IPS-18c (cell line): Measurements from ENCODE around the gene NCS1.

Experiments used
- H3K4me3 ChIP-seq: 2 replicates; pipeline ENCODE4 v1.7.0; 2013; ENCODE audit warnings: low read depth, mild to moderate bottlenecking, low read length, moderate library complexity; ENCODE audit not compliant: insufficient read depth
- H3K9me3 ChIP-seq: one replicate; pipeline ENCODE4 v1.6.1; 2013; ENCODE audit warnings: mild to moderate bottlenecking, low read length, moderate library complexity; ENCODE audit not compliant: control insufficient read depth, insufficient read depth

Gene NCS1

DNA sequence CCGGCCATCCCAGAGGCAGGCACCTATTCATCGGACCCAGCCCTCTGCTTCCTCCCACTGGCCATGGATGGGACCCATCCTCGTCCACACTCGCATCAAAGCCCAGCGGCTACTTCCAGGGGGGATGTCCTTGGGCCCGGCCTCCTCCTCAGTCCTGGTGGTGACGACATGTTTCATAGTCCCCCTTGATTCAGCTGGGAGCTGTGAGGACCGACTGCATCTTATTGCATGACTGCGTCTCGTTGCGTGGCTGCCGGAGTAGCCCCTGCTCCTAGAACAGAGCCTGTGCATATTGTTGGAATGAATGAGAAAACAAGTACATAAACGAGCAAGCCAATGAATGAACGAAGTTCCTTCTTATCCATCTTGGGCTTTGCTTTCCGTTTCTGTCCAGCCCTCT lies 12.8 kb downstream of the NCS1 start:
- no peak overlapping the region for H3K4me3 ChIP-seq
- H3K9me3 ChIP-seq, result no peaks in the 10 kb centered on the region

DNA sequence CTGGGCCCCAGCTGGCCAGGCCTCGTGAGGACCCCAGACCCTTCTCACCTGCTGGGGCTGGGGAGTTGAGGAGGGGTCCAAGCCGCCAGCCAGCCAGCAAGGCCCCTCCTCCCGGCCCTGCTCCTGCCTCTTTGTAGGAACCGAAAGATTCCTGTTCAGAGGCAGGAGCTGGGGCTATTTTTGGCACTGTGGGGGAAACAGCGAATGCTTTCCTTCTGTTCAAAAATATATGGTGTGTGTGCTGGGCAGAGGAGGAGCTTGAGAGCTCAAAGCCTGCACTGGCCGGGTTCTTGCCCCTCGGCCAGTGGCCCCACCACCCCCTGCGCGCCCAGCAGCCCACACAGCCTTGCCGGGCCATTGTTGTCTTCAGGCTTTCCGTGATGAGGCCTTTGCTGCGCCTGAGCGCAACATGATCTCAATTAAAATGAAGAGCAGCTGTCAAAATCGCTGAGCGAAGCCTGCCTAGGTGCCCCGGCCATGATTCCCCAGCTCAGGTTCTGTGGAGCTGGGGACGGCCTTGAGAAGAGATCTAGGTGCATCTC lies 13.4 kb downstream of the NCS1 start:
- Histone ChIP-seq H3K9me3 (no peaks in the 10 kb centered on the region), H3K4me3 (no peak overlapping the region)

DNA sequence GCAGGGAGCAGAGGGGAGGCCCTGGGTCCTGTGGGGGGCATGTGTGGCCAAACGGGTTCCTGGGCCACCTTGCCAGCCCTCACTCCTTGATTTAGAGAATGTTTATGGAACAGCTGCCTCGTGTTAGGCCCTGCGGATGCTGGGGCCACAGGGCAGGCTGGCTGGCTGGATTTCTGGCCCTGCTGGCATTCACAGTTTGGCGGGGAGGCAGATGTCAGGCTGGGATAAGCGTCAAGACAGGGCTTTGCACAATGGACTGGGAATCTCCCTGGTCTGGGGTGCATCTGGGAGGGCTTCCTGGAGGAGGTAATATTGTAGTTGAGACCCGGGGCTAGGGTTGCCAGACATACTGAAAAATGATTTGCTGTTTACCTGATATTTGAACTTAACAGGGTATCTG lies 13.8 kb downstream of the NCS1 start:
- no peak overlapping the region for H3K4me3 ChIP-seq
- H3K9me3 ChIP-seq, result no peaks in the 10 kb centered on the region

DNA sequence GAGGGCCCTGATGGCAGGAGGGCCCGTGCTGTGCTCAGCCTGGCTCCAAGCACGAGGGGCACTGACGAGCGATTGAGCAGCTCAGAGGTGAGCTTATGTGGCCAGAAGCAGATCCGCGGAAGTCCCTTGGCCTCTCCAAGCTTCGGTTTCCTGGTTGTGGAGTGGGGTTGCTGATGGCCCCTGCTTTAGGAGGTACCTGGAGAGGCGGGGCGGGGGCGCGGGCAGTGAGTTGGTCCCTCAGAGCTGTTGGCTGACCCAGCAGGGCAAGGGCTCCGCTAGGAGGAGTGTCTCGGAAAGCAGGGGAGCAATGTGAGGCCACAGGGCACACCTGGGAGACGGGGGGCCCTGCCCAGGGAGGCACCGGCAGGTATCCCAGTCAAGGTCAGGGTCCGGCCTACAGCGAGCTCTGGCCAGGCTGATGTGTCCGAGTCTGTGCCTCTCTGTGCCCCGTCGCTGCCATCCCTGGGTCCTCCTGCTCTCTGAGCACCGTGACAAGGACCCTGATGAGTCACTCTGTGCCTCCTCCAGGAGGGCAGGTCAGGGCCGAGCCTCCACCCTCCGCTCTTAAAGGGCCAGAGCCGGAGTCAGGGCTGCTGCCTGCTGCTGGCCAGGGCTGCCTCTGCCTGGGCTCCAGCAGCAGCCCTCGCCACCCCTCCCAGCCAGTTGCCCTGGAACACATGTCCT lies 14.8 kb downstream of the NCS1 start:
- Histone ChIP-seq H3K9me3 (no peaks in the 10 kb centered on the region), H3K4me3 (no peak overlapping the region)

DNA sequence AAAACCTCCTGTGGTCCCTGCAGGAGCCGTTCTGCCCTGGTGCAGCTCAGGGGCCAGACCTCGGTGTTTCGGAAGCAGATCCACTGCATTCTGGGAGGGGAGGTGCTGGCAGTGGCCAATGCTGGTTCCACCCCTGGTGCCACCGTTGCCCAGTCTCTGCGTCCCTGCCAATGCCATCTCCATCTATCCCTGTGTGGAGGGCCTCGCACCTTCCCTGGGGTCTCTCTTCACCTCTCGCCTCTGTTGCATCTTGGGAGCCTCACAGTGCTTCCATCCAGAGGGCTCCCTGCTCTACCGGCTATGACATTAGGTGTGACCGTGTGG lies 15.3 kb downstream of the NCS1 start:
- Histone ChIP-seq H3K9me3 (no peaks in the 10 kb centered on the region), H3K4me3 (no peak overlapping the region)

DNA sequence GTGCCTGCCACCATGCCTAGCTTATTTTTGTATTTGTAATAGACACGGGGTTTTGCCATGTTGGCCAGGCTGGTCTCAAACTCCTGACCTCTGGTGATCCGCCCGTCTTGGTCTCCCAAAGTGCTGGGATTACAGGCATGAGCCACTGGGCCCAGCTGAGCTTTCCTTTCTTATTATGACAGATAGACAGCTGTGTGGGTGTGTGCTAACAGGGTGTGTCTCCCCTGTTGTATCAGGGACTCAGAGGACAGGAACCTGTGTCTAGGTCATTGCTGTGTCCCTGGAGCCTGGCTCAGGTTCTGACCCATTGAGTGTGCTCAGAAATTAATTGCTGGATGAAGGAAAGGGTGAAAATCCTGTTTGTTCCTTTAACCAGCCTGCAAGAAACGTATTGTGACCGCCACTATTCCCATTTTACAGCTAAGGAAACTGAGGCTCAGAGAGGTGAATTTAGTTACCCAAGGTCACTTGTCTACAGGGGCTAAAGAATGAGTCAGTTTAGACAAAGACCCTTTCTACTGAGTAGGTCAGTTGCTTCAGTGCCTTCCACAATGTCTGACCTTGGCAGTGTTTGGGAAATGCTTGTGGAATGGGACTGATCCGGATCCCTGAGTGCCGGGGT lies 16.8 kb downstream of the NCS1 start:
- H3K9me3 ChIP-seq, result peaks cover 3% of the 10 kb centered on the region
- H3K4me3 ChIP-seq, result no peak overlapping the region

DNA sequence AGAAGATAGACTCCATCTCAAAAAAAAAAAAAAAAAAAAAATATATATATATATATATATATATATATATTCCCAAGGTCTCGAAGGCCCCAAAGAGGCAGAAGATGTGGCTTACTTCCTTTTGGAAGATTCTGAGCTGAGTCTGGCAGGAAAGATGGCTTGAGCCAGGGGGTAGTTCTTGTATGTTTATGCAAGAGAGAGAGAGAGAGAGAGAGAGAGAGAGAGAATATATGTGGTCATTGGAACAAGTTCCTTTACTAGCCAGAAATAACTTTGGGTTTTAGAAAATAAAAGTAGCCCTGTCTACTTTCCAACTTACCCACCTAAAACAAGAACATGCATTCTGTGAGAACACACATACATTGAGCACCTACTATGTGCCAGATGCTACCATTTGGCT lies 17.6 kb downstream of the NCS1 start:
- peaks cover 3% of the 10 kb centered on the region for H3K9me3 ChIP-seq
- no peak overlapping the region for H3K4me3 ChIP-seq

DNA sequence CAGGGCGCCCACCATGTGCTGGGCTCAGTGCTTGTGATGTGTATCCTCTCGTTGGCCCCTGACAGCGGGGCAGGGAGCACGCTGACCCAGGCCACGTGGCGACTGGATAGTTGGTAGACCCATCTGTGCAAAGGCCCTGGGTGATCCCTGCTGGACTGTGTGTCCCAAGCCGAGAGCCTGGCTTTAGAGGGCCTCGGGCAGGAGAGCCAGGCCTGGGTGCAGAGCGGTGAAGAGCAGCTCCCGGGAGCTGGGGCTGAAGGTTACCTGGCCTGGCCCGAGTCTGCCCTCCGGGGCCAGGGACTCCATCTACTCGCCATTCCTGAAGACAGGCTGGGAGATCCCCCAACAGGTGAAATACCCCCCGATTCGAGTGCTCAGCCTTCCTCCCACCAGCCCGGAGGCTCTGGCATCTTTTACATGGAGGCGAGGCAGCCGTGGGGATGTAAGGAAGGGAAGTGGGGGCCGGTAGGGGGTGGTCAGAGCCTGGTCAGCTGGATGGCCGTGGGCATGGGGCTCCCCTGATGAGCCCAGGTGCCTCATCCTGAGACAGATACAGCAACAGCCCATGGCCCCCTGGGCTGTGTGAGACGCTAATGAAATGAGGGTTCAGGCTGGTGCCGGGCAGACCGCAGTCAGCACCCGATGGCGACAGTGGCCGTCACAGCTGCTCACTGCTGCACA lies 19.0 kb downstream of the NCS1 start:
- peaks cover 3% of the 10 kb centered on the region for H3K9me3 ChIP-seq
- H3K4me3 ChIP-seq, result no peak overlapping the region

DNA sequence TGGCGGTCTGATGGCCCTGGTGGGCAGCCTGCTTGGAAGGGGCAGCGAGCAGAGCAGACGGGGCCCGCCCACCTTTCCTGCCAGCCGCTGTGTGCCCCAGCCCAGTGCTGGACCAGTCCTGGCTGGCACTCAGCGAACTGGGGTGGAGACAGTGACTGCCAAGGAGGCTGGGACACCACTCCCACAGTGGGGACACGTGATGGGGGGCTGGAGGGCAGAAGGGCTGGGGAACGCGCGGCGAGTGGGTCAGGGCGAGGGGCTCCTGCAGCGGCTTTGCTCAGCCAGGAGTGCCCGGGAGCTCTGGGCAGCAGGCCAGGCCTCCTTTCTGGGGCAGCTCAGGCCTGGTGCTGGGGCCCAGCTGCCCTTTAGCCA lies 19.5 kb downstream of the NCS1 start:
- peaks cover 3% of the 10 kb centered on the region for H3K9me3 ChIP-seq
- no peak overlapping the region for H3K4me3 ChIP-seq

DNA sequence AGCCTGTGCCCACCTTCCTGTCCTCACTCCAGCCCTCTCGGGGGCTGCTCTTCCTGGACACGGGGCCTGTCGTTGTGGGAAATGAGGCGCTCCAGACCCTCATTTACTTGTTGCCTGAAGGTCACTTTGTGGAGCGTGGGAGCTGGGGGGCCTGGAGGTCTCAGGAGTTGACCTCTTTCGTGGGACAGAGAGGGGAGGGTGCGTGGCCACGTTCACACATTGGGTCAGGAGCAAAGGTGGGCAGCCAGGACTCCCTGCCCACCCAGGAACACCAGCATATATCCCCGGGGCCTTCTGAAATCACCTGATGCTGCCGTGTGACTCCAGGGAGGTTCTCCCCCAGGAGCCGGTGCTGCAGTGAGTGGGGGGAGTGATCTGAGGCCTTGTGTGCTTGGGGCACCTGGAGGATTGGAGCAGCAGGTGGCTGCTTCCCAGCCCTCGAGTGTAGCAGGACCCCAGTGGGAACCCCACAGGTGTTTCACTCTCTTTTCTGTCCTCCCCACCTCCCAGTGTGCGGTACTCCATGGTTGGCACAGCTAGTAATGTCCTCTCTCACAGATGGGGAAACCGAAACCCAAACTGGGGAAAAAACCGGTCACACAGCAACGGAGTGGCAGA lies 20.3 kb downstream of the NCS1 start:
- no peak overlapping the region for H3K4me3 ChIP-seq

DNA sequence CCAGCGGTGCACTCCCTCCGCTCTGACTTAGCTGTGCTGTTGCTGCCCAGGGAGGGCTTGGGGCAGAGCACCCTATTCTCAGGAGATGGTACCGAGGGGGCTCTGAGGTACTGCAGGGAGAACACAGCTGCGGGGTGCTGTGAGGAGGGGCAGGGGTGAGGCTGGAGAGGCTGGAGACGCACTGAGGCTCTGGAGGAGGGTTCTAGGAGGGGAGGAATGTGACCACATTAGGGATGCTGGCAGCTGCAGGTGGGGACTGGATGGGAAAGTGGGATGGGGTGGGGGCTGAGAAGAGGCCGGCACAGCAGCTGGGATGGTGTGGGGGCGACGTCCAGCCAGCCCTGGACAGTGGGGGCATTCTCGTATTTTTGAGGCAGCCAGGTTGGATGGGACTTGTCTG lies 20.9 kb downstream of the NCS1 start:
- Histone ChIP-seq H3K9me3 (peaks cover 3% of the 10 kb centered on the region), H3K4me3 (no peak overlapping the region; the same call in 1 of the 2 replicates)

More for the DNA sequence above, 20.3 kb downstream of the NCS1 start:
- H3K9me3 ChIP-seq, result peaks cover 3% of the 10 kb centered on the region

DNA sequence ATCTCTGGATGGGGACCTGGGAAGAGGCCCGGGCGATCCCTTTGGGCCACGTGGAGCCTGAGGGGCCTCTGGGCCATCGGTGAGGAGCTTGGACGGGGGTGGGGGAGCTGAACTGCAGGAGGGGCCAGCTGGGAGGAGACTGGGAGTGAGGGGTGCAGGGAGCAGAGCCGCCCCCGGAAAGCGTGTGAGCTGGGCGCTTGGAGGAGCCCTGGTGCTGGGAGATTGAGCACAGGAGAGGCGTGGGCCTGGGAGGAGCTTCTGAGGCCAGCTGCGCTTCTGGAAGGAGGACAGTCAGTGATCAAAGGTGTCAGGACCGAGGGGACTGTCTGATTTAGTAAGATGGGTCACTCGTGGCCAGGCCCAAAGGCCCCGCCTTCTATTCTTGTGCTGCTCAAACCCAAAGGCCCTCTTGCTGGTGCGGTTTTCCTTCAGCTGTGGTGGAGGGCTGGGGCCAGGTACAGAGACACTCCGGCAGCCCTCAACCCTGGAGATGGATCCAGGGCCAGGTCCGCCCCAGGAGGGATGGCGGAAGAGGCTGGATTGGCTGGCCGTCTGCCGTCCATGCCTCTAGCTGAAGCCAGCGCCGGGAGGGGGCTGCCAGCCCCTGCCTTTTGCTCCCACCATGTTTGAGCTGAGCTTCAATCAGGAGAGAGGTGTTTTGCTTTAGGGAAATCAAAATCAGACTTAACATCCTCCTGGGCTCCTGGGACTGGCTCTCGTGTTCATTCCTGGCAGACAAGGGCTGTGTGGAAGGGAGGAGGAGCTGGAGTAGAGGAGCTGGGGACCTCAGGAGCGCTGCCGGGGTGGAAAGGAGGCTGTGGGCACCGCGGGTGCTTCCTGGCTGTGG lies 21.6 kb downstream of the NCS1 start:
- no peak overlapping the region for H3K4me3 ChIP-seq

DNA sequence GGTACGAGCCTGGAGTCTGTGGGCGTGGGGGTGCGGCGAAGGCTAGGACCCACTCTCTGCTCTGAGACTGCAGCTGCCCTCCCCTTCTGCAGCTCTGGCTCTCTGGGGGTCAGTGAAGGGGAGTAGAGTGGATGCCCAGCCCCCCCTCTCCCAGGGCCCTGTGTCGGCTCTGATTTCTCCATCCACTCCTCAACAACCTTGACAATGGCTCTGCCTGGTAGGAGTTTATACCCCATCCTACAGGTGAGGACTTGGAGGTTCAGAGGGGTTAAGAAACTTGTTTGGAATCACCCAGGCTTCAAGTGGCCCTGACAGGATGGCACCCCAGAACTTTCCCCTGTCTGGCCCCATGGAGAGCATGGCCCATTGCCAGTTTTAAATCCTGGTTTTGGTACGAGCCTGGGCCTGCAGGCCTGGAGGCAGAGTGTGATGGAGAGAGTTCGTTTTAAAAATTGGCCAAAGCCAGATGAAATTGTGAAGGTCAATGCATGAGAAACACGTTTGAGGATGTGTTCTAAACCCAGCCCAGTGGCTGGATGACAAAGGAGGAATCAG lies 22.3 kb downstream of the NCS1 start:
- Histone ChIP-seq H3K4me3 (no peak overlapping the region), H3K9me3 (peaks cover 3% of the 10 kb centered on the region)

More for the DNA sequence above, 21.6 kb downstream of the NCS1 start:
- H3K9me3 ChIP-seq, result peaks cover 3% of the 10 kb centered on the region

DNA sequence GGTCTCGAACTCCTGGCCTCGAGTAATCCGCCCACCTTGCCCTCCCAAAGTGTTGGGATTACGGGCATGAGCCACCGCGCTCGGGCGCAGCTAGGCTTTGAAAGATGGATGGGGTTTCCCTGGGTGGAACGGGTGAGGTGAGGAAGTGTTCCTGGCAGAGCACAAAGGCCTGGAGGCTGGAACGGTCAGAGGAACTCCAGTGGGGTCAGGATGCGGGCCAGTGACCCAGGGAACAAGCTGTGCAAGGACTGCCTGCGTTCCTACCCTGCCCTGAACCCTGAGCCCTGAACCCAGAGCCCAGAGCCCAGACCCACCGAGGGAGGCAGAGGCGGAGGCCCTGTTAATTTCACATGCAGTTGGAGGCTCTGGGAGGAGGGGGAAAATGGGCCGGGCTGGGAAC lies 23.4 kb downstream of the NCS1 start:
- peaks cover 3% of the 10 kb centered on the region for H3K9me3 ChIP-seq

DNA sequence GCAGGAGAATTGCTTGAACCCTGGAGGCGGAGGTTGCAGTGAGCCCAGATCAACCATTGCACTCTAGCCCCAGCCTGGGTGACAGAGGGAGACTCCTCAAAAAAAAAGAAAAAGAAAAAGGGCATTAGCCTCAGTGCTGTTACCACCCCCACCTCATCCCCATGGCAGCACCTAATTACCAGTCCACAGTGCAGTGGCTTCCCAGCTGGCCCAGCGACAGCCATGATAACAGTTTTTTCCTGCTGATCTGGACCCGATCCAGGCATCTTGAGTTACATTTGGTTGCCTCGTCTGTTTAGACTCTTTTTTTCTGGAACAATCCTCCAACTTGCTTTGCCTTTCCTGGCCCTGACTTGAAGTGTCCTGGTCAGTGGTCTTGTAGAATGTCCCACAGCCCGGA lies 24.4 kb downstream of the NCS1 start:
- Histone ChIP-seq H3K4me3 (no peak overlapping the region), H3K9me3 (peaks cover 3% of the 10 kb centered on the region)

More for the DNA sequence above, 23.4 kb downstream of the NCS1 start:
- no peak overlapping the region for H3K4me3 ChIP-seq

DNA sequence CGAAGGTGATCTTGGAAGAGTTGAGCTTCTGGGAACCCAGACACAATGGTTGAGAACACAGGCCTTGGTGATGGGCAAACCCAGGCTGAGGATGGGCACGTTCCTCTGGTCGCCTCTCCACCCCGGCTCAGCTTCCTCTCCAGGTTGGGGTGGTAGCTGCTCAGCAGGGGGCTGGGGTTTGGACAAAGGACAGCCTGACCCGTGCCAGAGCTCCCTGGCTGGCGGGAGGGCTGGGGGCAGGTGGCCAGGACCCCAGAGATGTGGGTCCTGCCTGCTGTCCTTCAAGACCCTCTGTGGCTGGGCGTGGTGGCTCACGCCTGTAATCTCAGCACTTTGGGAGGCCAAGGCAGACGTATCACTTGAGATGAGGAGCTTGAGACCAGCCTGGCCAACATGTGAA lies 25.2 kb downstream of the NCS1 start:
- Histone ChIP-seq H3K9me3 (peaks cover 3% of the 10 kb centered on the region), H3K4me3 (no peak overlapping the region)

DNA sequence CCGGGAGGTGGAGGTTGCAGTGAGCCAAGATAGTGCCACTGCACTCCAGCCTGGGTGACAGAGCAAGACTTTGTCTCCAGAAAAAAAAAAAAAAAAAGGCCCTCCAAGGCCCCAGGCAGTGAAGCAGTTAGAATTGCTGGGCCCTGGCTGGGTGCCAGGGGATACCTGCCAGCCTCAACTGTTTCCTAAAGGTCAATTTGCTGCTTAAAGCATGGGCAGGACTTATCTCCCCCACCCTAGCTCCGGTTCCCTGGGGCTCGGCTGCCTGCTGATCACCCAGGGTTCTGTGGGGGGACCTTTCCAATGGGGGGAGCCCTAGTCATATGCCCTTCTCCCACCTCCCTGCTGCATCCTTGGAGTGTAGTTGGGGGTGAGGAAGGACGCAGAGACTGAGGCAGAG lies 25.7 kb downstream of the NCS1 start:
- Histone ChIP-seq H3K9me3 (peaks cover 3% of the 10 kb centered on the region), H3K4me3 (no peak overlapping the region)
